ENCODE measurements around the gene LMAN1L. TPM values are rescaled to one million over a fixed set of nuclear protein-coding genes. Genes with fewer than 3 reads are reported as not detected.

LMAN1L gene
- total and polyA plus RNA-seq, 4 donors = 0.11 to 0.31 TPM; not detected in 2

DNA sequence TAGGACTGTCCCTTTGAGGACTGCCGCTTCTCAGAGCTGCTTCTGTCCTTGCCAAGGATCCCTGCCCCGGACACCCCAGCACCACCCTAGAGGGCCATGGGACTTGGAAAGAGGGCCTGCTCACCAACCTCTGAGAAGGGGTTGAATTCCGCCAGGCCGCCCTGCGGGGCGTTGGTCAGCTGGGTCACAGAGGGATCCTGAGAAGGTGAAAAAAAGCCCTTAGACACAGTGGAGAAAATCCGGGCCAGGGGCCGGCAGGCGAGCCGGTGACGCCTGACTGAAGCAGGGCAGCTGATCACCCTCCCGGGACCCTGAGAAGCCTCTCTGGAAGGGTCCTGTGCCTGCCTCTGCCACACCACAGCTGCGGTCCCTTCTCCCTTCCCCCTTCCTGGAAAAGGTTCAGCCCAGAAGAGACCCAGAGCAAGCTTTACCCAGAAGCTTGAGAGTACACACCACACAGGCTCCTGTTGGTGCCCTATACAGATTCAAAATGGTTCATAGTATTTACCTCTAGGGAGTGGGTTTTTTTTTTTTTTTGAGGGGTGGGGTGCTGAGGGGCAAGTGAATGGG, 41.9 kb downstream of the LMAN1L start:
- 95 to 99% methylated on average over 13 of the region's 13 CpGs for WGBS, 2 donors
- DNase-seq (no peak), ATAC-seq (ENCODE audit: insufficient read depth, low FRiP score) (no peak)
- Histone ChIP-seq H3K27me3 (ENCODE audit: control insufficient read depth in 3 of 3, insufficient read depth in 3 of 3, low read length in 2 of 3) (no peaks in the 10 kb centered on the region), H3K27ac (ENCODE audit: low read depth in 1 of 2, low read length in 1 of 2) (no peak overlapping the region), H3K4me1 (ENCODE audit: control insufficient read depth in 5 of 5, insufficient read depth in 5 of 5, low read length in 5 of 5) (peaks cover 0 to 16% (median 6%) of the 10 kb centered on the region in 5 donors), H3K9me3 (ENCODE audit: control insufficient read depth in 4 of 4, insufficient read depth in 3 of 4, low read length in 3 of 4) (no peaks in the 10 kb centered on the region), H3K36me3 (ENCODE audit: control insufficient read depth in 4 of 4, insufficient read depth in 4 of 4, low read length in 4 of 4) (peaks cover 13 to 55% (median 32%) of the 10 kb centered on the region in 4 donors), H3K4me3 (no peak overlapping the region), H3K9ac (ENCODE audit: insufficient read depth in 1 of 2, low read length in 2 of 2) (no peak overlapping the region)
- TF ChIP-seq, protein P1, sequence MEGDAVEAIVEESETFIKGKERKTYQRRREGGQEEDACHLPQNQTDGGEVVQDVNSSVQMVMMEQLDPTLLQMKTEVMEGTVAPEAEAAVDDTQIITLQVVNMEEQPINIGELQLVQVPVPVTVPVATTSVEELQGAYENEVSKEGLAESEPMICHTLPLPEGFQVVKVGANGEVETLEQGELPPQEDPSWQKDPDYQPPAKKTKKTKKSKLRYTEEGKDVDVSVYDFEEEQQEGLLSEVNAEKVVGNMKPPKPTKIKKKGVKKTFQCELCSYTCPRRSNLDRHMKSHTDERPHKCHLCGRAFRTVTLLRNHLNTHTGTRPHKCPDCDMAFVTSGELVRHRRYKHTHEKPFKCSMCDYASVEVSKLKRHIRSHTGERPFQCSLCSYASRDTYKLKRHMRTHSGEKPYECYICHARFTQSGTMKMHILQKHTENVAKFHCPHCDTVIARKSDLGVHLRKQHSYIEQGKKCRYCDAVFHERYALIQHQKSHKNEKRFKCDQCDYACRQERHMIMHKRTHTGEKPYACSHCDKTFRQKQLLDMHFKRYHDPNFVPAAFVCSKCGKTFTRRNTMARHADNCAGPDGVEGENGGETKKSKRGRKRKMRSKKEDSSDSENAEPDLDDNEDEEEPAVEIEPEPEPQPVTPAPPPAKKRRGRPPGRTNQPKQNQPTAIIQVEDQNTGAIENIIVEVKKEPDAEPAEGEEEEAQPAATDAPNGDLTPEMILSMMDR (IDR thresholded peaks at IDR 0.05; ENCODE audit: control extremely low read depth, extremely low read depth) = no peak

DNA sequence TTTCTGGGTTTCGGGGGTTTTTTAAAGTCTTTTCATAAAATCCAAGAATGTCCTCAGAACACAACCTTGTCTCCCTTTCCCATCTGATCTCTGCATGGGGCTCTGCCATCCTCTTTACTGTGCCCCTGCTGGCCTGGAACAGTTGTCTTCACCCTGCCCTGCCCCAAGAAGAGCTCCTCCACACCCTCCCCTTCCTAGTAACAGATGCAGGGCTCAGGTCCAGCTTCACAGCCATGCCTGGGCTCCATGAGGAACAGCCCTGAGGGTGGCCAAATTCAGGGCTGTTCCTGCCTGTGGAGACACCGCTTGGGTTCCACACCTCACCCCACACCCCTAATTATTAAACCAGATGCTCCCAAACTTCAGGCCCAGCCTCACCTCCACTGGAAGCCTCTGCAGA, 43.2 kb downstream of the LMAN1L start:
- ATAC-seq (ENCODE audit: insufficient read depth, low FRiP score) (no peak), DNase-seq (no peak)
- H3K27ac ChIP-seq (ENCODE audit: low read depth in 1 of 2, low read length in 1 of 2) = no peak overlapping the region
- H3K4me1 ChIP-seq (ENCODE audit: control insufficient read depth in 5 of 5, insufficient read depth in 5 of 5, low read length in 5 of 5) = peaks cover 0 to 18% (median 6%) of the 10 kb centered on the region in 5 donors
- H3K9me3 ChIP-seq (ENCODE audit: control insufficient read depth in 4 of 4, insufficient read depth in 3 of 4, low read length in 3 of 4) = no peaks in the 10 kb centered on the region
- TF ChIP-seq, protein P1 (IDR thresholded peaks at IDR 0.05; ENCODE audit: control extremely low read depth, extremely low read depth) = no peak
- 95 to 100% methylated on average over 2 of the region's 2 CpGs for WGBS, 2 donors
- H3K27me3 ChIP-seq (ENCODE audit: control insufficient read depth in 3 of 3, insufficient read depth in 3 of 3, low read length in 2 of 3) = no peaks in the 10 kb centered on the region
- peaks cover 13 to 44% (median 23%) of the 10 kb centered on the region in 4 donors for H3K36me3 ChIP-seq (ENCODE audit: control insufficient read depth in 4 of 4, insufficient read depth in 4 of 4, low read length in 4 of 4)
- no peak overlapping the region for H3K9ac ChIP-seq (ENCODE audit: insufficient read depth in 1 of 2, low read length in 2 of 2)
- no peak overlapping the region for H3K4me3 ChIP-seq

DNA sequence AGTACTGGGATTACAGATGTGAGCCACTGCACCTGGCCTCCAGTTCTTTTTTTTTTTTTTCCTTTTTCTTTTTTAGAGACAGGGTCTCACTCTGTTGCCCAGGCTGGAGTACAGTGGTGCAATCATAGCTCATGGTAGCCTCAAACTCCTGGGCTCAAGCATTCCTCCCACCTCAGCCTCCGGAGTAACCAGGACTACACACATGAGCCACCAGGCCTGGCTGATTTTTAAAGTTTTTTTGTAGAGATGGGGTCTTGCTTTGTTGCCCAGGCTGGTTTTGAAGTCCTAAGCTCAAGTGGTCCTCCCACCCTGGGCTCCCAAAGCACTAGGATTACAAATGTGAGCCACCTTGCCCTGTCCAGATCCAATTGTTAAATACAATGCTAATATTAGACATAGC, 43.9 kb downstream of the LMAN1L start:
- Histone ChIP-seq H3K4me1 (ENCODE audit: control insufficient read depth in 5 of 5, insufficient read depth in 5 of 5, low read length in 5 of 5) (peaks cover 0 to 18% (median 6%) of the 10 kb centered on the region in 5 donors), H3K9me3 (ENCODE audit: control insufficient read depth in 4 of 4, insufficient read depth in 3 of 4, low read length in 3 of 4) (no peaks in the 10 kb centered on the region), H3K36me3 (ENCODE audit: control insufficient read depth in 4 of 4, insufficient read depth in 4 of 4, low read length in 4 of 4) (peaks cover 8 to 38% (median 17%) of the 10 kb centered on the region in 4 donors), H3K9ac (ENCODE audit: insufficient read depth in 1 of 2, low read length in 2 of 2) (no peak overlapping the region), H3K4me3 (no peak overlapping the region), H3K27ac (ENCODE audit: low read depth in 1 of 2, low read length in 1 of 2) (no peak overlapping the region), H3K27me3 (ENCODE audit: control insufficient read depth in 3 of 3, insufficient read depth in 3 of 3, low read length in 2 of 3) (no peaks in the 10 kb centered on the region)
- ATAC-seq (ENCODE audit: insufficient read depth, low FRiP score) (no peak), DNase-seq (no peak)
- TF ChIP-seq, protein P1 (IDR thresholded peaks at IDR 0.05; ENCODE audit: control extremely low read depth, extremely low read depth) = no peak
- 96 to 100% methylated on average over 1 of the region's 1 CpG for WGBS, 2 donors

All from lung (tissue), 12 donors.